SK-N-SH (cell line): Measurements from ENCODE around the gene ADISSP.

Source experiments
- CTCF ChIP-seq: fragments of 200-600 bp; sonication (generic); IDR thresholded peaks from 2 replicates; pipeline ENCODE4 v1.6.1; 2017; ENCODE audit warnings: antibody characterized with exemption, mild to moderate bottlenecking, moderate library complexity
- MAX ChIP-seq: IDR thresholded peaks from 2 replicates; pipeline ENCODE4 v1.4.0; 2012; ENCODE audit warnings: low read depth
- MXI1 ChIP-seq: IDR thresholded peaks from 2 replicates; pipeline ENCODE4 v1.6.1; 2012; ENCODE audit warnings: mild to moderate bottlenecking, low read depth, low read length, improper control_type of control experiment
- POLR2AphosphoS5 ChIP-seq: IDR thresholded peaks from 2 replicates; pipeline ENCODE4 v1.6.1; 2012; ENCODE audit warnings: low read depth, low read length
- REST ChIP-seq: IDR thresholded peaks from 2 replicates; pipeline ENCODE4 v1.6.1; 2012; ENCODE audit warnings: mild to moderate bottlenecking, low read depth, low read length, moderate library complexity
- RFX5 ChIP-seq: IDR thresholded peaks from 2 replicates; pipeline ENCODE4 v1.6.1; 2012; ENCODE audit warnings: mild to moderate bottlenecking, improper control_type of control experiment, low read length
- YY1 ChIP-seq: IDR thresholded peaks from 2 replicates; pipeline ENCODE4 v1.4.0; 2012; ENCODE audit warnings: low read depth, mild to moderate bottlenecking
- TF ChIP-seq, protein P1 (sequence below): IDR thresholded peaks from 2 replicates; pipeline ENCODE4; 2012

DNA sequence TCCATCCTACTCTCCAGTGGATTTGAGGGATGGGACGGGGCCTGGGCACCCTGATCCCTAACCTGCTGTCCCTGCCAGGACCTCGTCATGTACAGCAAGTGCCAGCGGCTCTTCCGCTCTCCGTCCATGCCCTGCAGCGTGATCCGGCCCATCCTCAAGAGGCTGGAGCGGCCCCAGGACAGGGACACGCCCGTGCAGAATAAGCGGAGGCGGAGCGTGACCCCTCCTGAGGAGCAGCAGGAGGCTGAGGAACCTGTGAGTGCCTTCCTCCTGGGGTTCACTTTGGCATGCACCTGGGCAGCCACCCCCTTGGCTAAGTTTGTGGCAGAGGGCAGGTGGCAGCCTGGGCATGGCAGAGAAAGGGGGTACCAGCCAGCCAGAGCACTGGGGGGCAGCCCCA, 34.3 kb upstream of the ADISSP start:
- no peak for TF ChIP-seq MXI1
- TF ChIP-seq, protein P1, sequence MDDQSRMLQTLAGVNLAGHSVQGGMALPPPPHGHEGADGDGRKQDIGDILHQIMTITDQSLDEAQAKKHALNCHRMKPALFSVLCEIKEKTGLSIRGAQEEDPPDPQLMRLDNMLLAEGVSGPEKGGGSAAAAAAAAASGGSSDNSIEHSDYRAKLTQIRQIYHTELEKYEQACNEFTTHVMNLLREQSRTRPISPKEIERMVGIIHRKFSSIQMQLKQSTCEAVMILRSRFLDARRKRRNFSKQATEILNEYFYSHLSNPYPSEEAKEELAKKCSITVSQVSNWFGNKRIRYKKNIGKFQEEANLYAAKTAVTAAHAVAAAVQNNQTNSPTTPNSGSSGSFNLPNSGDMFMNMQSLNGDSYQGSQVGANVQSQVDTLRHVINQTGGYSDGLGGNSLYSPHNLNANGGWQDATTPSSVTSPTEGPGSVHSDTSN, result no peak
- TF ChIP-seq CTCF, result no peak
- TF ChIP-seq REST, result no peak
- no peak for TF ChIP-seq YY1
- no peak for TF ChIP-seq MAX
- TF ChIP-seq POLR2AphosphoS5, result no peak
- no peak for TF ChIP-seq RFX5
